Measurements from ENCODE around the gene MGARP.
"Not testable (repeated sequence)": the region's sequence is repeated elsewhere in the genome, so short reads cannot be mapped to it uniquely, and the experiment has no call there.

MGARP gene

GRCh38 chr4:139295206-139295941 is 15.3 kb upstream of the MGARP start:
- DNase-seq, result peak; percentile 87 to 93 (median 88)

DNA sequence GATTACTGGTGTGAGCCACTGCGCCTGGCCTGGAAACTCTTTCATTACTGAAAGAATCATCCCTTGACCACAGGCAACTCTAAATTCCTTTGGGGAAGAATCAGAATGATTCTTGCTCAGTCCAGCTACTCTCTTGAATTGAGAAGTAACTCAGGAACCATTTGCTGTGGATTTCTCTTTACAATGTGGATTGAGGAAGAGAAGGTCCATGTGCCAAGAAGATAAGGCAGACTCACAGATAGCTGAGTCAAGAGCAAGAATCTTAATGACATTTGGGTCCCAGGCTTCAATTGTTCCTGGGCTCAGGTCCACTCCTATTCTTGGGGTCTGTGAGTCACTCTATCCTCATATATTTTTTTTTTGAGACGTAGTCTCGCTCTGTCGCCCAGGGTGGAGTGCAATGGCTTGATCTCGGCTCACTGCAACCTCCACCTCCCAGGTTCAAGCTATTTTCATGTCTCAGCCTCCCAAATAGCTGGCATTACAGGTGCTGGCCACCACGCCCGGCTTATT is 6.2 kb upstream of the MGARP start:
- no peak for DNase-seq

DNA sequence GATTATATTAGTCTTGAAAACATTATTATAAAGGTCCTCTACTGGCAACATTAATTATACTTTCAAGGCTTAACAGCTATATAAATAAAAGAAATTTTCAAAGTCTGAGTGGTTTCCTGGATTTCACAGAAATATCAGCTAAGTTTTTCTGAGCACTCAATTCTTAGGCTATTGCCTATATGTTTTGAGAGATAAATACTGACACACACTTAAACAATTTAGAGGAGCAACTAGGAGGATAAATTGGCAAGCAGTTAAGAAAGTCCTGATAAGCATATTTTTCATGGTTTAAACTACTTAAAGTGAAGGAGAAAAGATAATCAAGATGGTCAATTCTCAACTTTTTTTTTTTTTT is 2.7 kb upstream of the MGARP start:
- no peak for DNase-seq

DNA sequence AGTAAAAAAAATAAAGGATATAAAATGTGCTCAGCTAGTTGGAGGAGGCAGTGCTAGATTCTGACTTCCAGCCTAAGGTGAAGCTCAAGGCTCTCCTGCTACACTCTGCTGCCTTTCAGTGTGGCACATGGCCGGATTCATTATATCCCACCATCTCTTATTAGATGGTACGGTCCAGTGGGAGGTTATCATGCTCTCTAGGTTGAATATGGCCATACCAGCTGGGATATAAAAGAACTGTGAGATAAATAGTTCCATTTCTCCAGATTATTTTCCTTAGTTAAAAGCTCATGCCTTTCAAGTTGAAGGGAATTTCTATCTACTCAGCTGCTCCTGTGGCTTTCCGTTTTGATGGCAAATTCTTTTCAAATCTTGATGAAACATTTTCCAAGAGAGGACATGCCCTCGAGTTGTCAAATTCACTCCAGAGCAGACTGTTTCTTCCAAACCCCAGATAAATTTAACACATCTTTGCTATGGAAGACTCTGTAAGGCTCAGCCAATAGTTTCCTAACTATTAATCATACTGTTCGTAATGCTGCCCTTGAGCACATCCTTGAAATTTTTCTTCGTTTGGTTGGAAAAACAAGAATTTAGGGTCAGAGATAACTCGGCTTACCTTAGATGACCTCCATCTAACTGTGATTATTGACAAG is 2.2 kb upstream of the MGARP start:
- DNase-seq, result no peak

GRCh38 chr4:139278912-139279759 is 889 bp downstream of the MGARP start:
- DNase-seq, result no peak

GRCh38 chr4:139278485-139278884 is 1.5 kb downstream of the MGARP start:
- DNase-seq, result no peak

DNA sequence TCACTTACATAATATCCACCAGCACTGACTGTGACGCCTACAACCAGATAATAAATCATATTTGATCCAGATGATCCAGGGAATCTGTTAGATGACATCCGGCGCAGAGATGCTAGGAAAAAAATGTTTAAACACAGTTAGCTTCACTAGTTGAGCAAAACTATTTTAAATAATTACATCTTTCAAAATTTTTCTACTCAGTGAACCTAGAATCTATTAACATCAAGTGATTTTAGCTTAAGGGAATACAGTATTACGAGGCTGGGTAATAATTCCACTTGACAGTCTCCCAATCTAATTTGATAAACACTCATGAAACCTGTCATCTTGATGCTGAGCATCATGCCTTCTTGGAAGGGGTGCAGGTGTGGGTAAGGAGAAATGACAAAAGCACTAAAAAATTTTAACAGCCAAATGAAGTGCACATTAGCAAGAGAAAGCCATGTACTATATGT is 4.7 kb downstream of the MGARP start:
- DNase-seq, result peak in 1 of 3 experiments; percentile 55

DNA sequence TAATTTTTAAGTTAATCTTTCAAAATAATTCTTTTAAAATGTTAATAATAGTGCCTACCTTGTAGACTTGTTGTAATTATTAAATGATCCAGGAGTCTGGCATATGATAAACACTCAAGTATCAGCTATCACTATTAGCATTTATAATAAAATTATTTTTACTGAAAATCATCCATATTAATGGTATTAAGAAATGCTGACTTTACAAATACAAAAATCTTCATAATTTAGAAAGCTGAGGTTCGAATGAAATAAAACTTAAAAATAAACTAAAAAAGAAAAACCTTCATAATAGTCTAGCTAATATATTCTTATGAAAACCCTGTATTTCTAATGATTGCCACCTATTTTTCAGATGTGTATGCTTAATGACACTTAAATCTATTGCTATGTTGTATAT is 5.2 kb downstream of the MGARP start:
- no peak for DNase-seq

DNA sequence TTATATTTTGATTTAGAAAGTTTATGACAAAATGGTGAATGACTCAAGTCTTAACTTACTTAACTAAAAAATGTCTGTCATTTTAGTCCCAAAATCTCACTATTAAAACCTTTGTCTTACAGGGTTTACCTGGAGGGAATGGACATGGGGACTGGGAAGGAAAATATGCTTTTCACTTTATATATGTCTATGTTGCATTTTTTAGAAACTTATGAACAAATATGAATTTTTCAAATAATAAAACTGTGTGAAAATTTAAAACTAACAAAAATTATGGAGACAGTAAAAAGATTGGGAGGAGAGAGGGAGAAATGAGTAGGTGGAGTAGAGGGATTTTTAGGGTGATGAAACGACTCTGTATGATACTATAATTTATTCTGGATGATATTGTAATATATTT is 6.2 kb downstream of the MGARP start:
- no peak for DNase-seq

DNA sequence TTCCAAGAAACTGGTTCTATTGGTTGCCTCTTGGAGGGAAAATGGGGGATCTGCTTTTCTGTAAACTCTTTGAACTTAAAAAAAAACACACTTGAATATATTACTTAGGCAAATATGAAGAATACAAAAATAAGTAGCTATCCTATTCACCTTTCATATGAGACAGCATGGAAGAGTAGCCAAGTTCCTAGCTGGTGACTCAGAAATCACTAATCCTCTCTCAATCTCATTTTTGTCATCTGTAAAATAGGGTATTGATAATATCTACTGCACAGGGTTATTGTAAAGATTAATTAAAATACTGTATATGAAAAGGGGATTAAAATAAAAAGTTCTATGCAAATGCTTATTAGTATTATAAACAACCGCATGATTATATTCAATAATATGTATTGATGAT is 12.7 kb downstream of the MGARP start:
- no peak for DNase-seq

- peak in 2 of 3 experiments; percentile 30 to 57 for DNase-seq
Observed at GRCh38 chr4:139266583-139267257, 13.3 kb downstream of the MGARP start.

DNA sequence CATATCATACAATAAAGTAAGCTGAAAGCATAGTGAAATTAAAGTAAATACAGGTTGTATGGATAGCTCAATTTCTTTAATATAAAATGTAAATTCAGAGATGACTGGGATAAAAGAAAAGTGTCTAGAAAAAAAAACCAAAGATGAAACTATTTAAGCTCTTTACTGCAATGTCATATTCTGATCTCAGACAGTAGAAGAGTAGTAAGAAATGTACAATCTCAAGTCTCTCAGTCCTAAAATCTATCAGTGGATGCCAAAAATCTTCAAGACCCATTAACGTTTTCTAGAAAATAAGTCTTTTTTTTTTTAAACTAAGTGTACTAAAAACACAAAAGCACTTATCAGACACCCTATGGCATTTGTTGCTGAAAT is 13.8 kb downstream of the MGARP start:
- no peak for DNase-seq

GRCh38 chr4:139265654-139266053 is 14.4 kb downstream of the MGARP start:
- peak in 1 of 3 experiments; percentile 67 for DNase-seq

DNA sequence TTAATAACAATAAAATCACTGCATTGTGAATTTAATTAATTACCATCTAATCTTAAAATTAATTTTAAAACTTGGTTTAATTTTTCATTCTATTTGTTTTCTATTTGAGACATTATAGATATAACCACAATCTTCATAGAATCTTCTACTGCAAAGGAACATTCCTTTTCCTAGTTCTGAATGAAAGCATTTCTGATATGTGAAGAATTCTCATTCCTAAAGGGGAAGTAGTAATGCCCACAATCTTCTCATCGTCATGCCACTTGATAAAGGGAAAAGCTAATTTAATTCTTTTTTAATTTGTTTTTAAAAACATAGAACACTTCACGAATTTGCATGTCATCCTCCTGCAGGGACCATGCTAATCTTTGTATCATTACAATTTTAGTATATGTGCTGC is 23.7 kb downstream of the MGARP start:
- DNase-seq, result no peak

GRCh38 chr4:139255581-139255980 is 24.4 kb downstream of the MGARP start:
- DNase-seq, result not testable (repeated sequence)

DNA sequence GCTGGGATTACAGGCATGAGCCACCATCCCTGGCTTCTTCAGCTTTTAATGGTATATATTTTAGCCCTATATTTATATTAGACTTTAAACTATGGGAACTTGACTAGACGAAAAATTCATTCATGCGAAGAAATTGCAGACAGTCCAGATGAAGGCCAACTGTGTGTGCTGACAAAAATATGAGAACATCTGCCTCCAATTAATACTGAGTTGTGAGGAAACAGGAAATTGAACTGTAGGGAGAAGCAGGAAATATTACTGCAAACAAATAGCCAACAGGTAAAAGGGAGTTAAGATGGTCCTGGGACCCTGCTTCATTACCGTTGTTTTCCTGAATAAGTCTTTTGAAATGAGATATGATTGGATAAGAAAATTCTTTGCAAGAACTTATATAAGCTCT is 26.3 kb downstream of the MGARP start:
- no peak for DNase-seq

DNA sequence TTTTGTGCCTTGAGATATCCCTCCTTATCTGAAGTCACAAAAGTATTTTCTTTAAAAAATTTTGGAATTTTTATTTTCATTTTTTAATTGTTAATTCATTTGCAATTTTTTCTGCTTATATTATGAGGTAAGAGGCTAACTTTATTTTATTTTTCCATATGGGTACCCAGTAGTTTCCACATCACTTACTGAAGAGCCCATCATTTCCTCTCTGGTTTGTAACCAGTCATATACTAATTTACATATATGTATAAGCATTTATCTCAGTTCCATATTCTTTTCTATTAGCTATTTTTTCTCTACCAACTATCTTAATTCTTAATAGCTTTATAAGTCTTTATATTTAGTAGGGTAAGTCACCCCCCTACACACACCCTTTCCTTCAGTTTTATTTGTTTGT is 27.0 kb downstream of the MGARP start:
- DNase-seq, result no peak

GRCh38 chr4:139247700-139248238 is 32.3 kb downstream of the MGARP start:
- DNase-seq, result peak in 1 of 3 experiments; percentile 33

- no peak for DNase-seq
Observed at GRCh38 chr4:139247241-139247640, 32.8 kb downstream of the MGARP start.

- no peak for DNase-seq
Observed at GRCh38 chr4:139246166-139246565, 33.9 kb downstream of the MGARP start.

DNA sequence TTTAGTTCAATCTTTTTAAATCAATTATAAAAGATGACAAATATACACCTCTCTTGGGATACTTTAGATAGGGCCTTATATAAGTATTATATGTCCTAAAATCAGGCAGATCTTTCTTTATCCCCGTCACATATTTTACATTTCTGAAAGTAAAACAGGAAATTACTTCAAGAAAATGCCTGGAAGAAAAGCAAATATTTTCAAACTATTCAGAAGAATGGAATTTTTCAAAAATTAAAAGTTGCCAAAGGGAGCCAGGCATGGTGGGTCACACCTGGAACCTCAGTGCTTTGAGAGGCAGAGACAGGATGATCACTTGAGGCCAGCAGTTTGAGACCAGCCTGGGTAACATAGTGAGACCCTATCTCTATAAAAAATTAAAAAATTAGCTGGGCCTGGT is 34.4 kb downstream of the MGARP start:
- DNase-seq, result no peak
